Mesendoderm (in vitro differentiated cells): ENCODE data around the gene RESP18.
"Not testable (repeated sequence)": the region's sequence is repeated elsewhere in the genome, so short reads cannot be mapped to it uniquely, and the experiment has no call there.

Experiments
- DNase-seq: peaks from one replicate; pipeline ENCODE4 v3.0.0; 2013
- H2AK5ac ChIP-seq: 2 replicates; pipeline ENCODE4 v1.6.1; 2013; ENCODE audit warnings: low read length, inconsistent platforms
- H2BK120ac ChIP-seq: 2 replicates; pipeline ENCODE4 v1.6.1; 2013; ENCODE audit warnings: low read depth, mild to moderate bottlenecking, low read length, moderate library complexity, mixed read lengths
- H2BK15ac ChIP-seq: replicated peaks from 2 replicates; pipeline ENCODE4 v1.6.1; 2013; ENCODE audit warnings: low read depth, mild to moderate bottlenecking, moderate library complexity
- H2BK5ac ChIP-seq: 2 replicates; pipeline ENCODE4 v1.6.1; 2013; ENCODE audit warnings: low read length, inconsistent platforms
- H3K18ac ChIP-seq: 2 replicates; pipeline ENCODE4 v1.6.1; 2013; ENCODE audit warnings: mild to moderate bottlenecking, low read length, mixed read lengths
- H3K23ac ChIP-seq: one replicate; pipeline ENCODE4 v1.6.1; 2013; ENCODE audit warnings: low read length
- H3K27ac ChIP-seq: 2 replicates; pipeline ENCODE4 v1.5.1; 2013; ENCODE audit warnings: low read depth, mild to moderate bottlenecking, inconsistent platforms, low read length, moderate library complexity
- H3K27me3 ChIP-seq: 2 replicates; pipeline ENCODE4 v1.6.1; 2013; ENCODE audit warnings: low read length, control low read depth, mild to moderate bottlenecking, inconsistent platforms; ENCODE audit not compliant: insufficient read depth, poor library complexity
- H3K36me3 ChIP-seq: 2 replicates; pipeline ENCODE4 v1.6.1; 2013; ENCODE audit warnings: low read length, inconsistent platforms; ENCODE audit not compliant: control insufficient read depth, insufficient read depth
- H3K4ac ChIP-seq: one replicate; pipeline ENCODE4 v1.6.1; 2013; ENCODE audit warnings: low read depth, mild to moderate bottlenecking, low read length, moderate library complexity
- H3K4me1 ChIP-seq: 2 replicates; pipeline ENCODE4 v1.6.1; 2013; ENCODE audit warnings: low read depth, low read length, inconsistent platforms; ENCODE audit not compliant: control insufficient read depth
- H3K4me2 ChIP-seq: 2 replicates; pipeline ENCODE4 v1.6.1; 2013; ENCODE audit warnings: low read length
- H3K4me3 ChIP-seq: 2 replicates; pipeline ENCODE4 v1.5.1; 2013; ENCODE audit warnings: mild to moderate bottlenecking, low read length
- H3K56ac ChIP-seq: one replicate; pipeline ENCODE4 v1.6.1; 2013; ENCODE audit warnings: low read length
- H3K79me1 ChIP-seq: 2 replicates; pipeline ENCODE4 v1.6.1; 2013; ENCODE audit warnings: low read length, inconsistent platforms
- H3K79me2 ChIP-seq: 2 replicates; pipeline ENCODE4 v1.6.1; 2013; ENCODE audit warnings: mild to moderate bottlenecking, low read length; ENCODE audit not compliant: control insufficient read depth, insufficient read depth
- H3K9ac ChIP-seq: 2 replicates; pipeline ENCODE4 v1.6.1; 2013; ENCODE audit warnings: low read length, inconsistent platforms
- H4K5ac ChIP-seq: one replicate; pipeline ENCODE4 v1.6.1; 2013; ENCODE audit warnings: low read length
- H4K8ac ChIP-seq: one replicate; pipeline ENCODE4 v1.6.1; 2013; ENCODE audit warnings: low read depth, mild to moderate bottlenecking, control low read depth, low read length, moderate library complexity
- WGBS: extraction: QIAGEN DNeasy Blood & Tissue Kit; methylation state at CpG from one replicate; pipeline ENCODE4 v1.1.7; 2013; ENCODE audit warnings: low lambda C conversion rate, missing lambda C conversion rate; ENCODE audit not compliant: insufficient coverage; ENCODE audit errors: extremely low coverage; 5-methylcytosine and 5-hydroxymethylcytosine counted together

RESP18 gene

DNA sequence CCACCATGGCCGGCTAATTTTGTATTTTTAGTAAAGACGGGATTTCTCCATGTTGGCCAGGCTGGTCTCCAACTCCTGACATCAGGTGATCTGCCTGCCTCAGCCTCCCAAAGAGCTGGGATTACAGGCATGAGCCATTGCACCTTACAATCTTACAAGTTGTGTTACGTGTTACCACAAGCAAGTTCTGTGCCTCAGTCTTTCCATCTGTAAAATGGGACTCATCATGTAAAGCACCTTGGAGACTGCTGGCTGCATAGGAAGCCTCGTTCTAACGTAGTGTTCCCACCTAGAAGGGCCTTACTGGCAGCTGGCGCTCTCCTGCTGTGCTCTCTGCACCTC, 43.4 kb downstream of the RESP18 start:
- H3K9ac ChIP-seq: no peak overlapping the region
- H2BK15ac ChIP-seq: no peak overlapping the region
- no peak overlapping the region for H3K18ac ChIP-seq
- H4K5ac ChIP-seq: no peak overlapping the region
- no peak overlapping the region for H2BK120ac ChIP-seq
- no peaks in the 10 kb centered on the region for H3K79me1 ChIP-seq
- no peaks in the 10 kb centered on the region for H3K27me3 ChIP-seq
- no peak overlapping the region for H3K27ac ChIP-seq
- H3K23ac ChIP-seq: no peak overlapping the region
- no peaks in the 10 kb centered on the region for H3K36me3 ChIP-seq
- no peak overlapping the region for H2BK5ac ChIP-seq
- H3K4ac ChIP-seq: no peak overlapping the region
- DNase-seq: no peak
- H2AK5ac ChIP-seq: no peak overlapping the region
- H4K8ac ChIP-seq: no peak overlapping the region
- H3K4me2 ChIP-seq: no peak overlapping the region
- H3K79me2 ChIP-seq: no peaks in the 10 kb centered on the region
- H3K56ac ChIP-seq: no peak overlapping the region
- H3K4me1 ChIP-seq: peaks cover 2% of the 10 kb centered on the region
- no peak overlapping the region for H3K4me3 ChIP-seq
- WGBS: no CpG with 5 or more reads among the region's 6 CpGs

DNA sequence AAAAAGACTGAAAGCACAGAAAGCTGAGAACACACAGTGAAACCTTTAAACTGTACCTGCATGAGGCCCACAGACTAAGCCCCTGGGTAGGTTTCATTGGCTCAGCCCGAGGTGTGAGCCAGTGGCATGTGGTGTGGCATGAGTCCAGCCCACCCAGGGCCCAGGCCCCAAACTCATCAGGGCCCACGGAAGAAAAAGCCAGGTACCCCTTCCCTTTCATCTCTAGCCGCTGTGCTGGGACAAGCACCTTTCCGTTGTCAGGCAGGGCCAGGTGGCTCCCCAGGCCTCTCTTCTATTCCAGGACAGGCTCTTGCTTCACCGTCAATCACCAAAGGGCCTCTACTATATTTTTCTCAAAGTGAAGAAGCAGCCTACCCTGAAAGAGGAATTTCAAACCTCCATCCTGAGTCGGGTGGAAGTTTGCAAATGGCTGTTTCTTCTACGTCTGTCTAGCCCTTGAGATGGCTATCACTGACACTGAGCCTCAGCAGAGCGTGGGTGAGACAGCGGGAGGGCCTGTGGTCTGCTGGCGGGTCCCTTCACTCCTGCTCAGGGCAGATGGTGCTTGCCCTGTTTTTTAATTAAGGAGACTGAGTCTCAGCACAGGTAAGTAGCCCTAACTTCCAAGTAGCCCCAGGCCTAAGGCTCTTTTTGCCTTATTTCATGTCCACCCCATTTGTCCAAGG, 44.8 kb downstream of the RESP18 start:
- H3K4me2 ChIP-seq: no peak overlapping the region
- H2BK5ac ChIP-seq: no peak overlapping the region
- H3K4me1 ChIP-seq: peaks cover 2% of the 10 kb centered on the region
- no peak overlapping the region for H3K9ac ChIP-seq
- H3K23ac ChIP-seq: no peak overlapping the region
- peak overlapping the region; percentile 19 for H3K4ac ChIP-seq
- H3K79me2 ChIP-seq: no peaks in the 10 kb centered on the region
- no peaks in the 10 kb centered on the region for H3K79me1 ChIP-seq
- no peak for DNase-seq
- no peak overlapping the region for H3K18ac ChIP-seq
- no peaks in the 10 kb centered on the region for H3K27me3 ChIP-seq
- no peak overlapping the region for H3K4me3 ChIP-seq
- H4K8ac ChIP-seq: no peak overlapping the region
- no peak overlapping the region for H3K27ac ChIP-seq
- H2AK5ac ChIP-seq: no peak overlapping the region
- no peak overlapping the region for H2BK120ac ChIP-seq
- no peak overlapping the region for H3K56ac ChIP-seq
- no CpG with 5 or more reads among the region's 10 CpGs for WGBS
- no peak overlapping the region for H4K5ac ChIP-seq
- no peaks in the 10 kb centered on the region for H3K36me3 ChIP-seq
- no peak overlapping the region for H2BK15ac ChIP-seq

DNA sequence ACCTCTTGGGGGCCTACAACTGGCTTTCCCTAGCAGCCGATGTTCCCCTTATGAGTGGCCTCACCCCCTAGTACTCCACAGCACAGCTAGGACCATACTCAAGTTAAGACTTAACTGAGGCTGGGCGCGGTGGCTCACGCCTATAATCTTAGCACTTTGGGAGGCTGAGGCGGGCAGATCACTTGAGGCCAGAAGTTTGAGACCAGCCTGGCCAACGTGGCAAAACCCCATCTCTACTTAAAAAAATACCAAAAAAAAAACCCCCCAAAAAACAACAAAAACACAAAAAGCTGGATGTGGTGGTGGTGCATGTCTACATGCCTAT, 45.5 kb downstream of the RESP18 start:
- no CpG with 5 or more reads among the region's 6 CpGs for WGBS
- not testable (repeated sequence) for H2BK120ac ChIP-seq, H4K8ac ChIP-seq, H3K9ac ChIP-seq, H3K56ac ChIP-seq, H3K79me1 ChIP-seq, H3K36me3 ChIP-seq, H3K79me2 ChIP-seq, H3K18ac ChIP-seq, H3K4me2 ChIP-seq, H3K4me3 ChIP-seq, H4K5ac ChIP-seq, H3K4me1 ChIP-seq, H2AK5ac ChIP-seq, H3K27ac ChIP-seq, H3K4ac ChIP-seq, DNase-seq, H3K27me3 ChIP-seq, H3K23ac ChIP-seq, H2BK15ac ChIP-seq, H2BK5ac ChIP-seq

DNA sequence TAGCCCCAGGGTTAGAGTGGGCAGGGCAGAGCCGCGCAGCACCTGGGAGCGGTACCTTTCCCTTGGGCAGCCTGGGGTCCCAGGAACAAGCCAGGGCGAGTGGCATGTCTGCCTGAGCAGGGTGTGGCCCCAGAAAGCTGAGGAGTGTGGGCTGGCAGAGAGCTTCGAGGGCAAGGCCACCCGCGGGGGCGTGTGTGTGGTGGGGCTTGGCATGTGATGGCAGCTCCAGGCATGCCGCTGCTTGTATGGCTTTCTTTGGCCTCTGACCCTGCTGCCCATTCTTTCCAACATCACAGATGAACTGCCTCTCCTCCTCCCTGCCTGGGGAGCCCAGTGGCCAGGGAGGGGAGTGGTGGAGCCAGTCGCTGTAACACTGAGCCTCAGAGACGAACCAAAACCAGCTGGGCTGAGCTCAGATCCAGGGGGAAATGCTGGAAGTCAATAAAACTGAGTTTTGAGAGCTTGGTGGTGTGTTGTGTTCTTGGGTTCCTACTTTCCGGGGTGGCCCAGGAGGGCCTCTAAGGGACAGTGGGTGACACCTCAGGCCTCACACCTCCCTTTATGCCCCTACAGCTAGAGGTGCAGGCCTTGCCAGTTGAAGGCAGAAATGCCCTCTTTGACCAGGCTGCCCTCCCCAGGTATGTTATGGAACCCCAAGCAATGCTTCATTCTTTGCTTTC, 46.0 kb downstream of the RESP18 start:
- Histone ChIP-seq H3K79me2 (no peaks in the 10 kb centered on the region), H2AK5ac (no peak overlapping the region), H3K18ac (no peak overlapping the region), H3K23ac (no peak overlapping the region), H3K56ac (peak overlapping the region; percentile 74), H2BK120ac (no peak overlapping the region), H2BK15ac (no peak overlapping the region), H3K27ac (no peak overlapping the region), H3K79me1 (no peaks in the 10 kb centered on the region), H3K36me3 (no peaks in the 10 kb centered on the region), H3K4me2 (no peak overlapping the region), H2BK5ac (no peak overlapping the region), H3K4ac (no peak overlapping the region), H3K4me1 (peaks cover 2% of the 10 kb centered on the region), H4K5ac (no peak overlapping the region), H4K8ac (no peak overlapping the region), H3K27me3 (no peaks in the 10 kb centered on the region), H3K9ac (peak overlapping the region; percentile 31), H3K4me3 (no peak overlapping the region)
- no peak for DNase-seq
- WGBS: no CpG with 5 or more reads among the region's 12 CpGs

DNA sequence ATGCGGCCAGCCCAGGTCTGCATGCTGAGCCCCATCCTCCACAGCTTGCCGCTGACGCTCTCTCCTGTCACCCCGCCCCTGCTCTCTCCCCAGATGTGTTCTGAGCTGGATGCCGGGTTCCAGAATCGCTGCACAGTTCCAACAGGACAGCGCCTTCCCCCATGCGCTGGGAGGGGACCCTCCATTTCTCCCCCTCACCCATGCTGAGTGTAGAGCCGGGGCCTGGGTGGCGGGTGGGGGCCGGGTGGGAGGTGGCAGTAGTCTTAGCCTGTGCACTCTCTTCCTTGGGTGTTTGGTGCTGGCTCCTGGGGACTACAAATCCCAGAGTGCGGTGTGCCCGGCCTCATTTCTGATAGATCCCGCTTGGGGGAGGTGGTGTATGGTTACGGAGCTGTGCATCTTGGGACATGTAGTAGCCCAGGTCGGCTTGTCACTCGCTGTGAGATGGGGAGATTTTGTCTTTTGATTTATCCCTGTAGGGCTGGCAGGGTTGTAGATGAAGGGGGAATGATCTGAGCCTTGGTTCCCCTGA, 46.6 kb downstream of the RESP18 start:
- Histone ChIP-seq H3K18ac (no peak overlapping the region), H2BK120ac (no peak overlapping the region), H3K36me3 (no peaks in the 10 kb centered on the region), H3K4me1 (peaks cover 5% of the 10 kb centered on the region), H3K56ac (peak overlapping the region; percentile 74), H3K4me2 (no peak overlapping the region), H4K5ac (no peak overlapping the region), H3K9ac (peak overlapping the region; percentile 34), H2BK15ac (no peak overlapping the region), H2BK5ac (no peak overlapping the region), H4K8ac (no peak overlapping the region), H3K79me2 (no peaks in the 10 kb centered on the region), H2AK5ac (no peak overlapping the region), H3K23ac (no peak overlapping the region), H3K79me1 (no peaks in the 10 kb centered on the region), H3K27me3 (no peaks in the 10 kb centered on the region), H3K4ac (no peak overlapping the region), H3K4me3 (no peak overlapping the region), H3K27ac (no peak overlapping the region)
- no CpG with 5 or more reads among the region's 17 CpGs for WGBS
- DNase-seq: peak; percentile 92

DNA sequence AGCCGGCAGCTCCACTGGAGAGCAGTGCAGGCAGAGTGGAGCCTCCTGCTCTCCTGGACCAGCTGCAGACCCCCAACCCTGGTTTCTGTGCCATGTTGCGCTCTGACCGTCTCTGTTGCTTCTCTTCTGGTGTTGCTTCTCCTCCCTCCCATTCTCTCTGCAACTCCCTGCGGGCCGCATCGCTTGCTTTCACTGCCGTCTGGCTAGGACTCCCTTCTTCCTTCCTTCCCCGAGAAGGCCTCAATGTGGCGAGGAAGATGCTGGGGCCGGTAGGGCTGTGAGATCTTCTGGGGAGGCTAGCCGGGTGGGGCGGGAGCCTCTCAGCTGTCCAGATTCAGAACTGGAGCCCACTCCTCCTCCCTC, 47.2 kb downstream of the RESP18 start:
- H3K18ac ChIP-seq: no peak overlapping the region
- no peak overlapping the region for H2BK5ac ChIP-seq
- peaks cover 10% of the 10 kb centered on the region for H3K4me1 ChIP-seq
- H2BK15ac ChIP-seq: no peak overlapping the region
- peak overlapping the region; percentile 64 for H3K56ac ChIP-seq
- DNase-seq: no peak
- no peak overlapping the region for H3K23ac ChIP-seq
- H3K27ac ChIP-seq: no peak overlapping the region
- WGBS: no CpG with 5 or more reads among the region's 12 CpGs
- H3K4ac ChIP-seq: no peak overlapping the region
- H2AK5ac ChIP-seq: no peak overlapping the region
- no peak overlapping the region for H3K4me3 ChIP-seq
- no peak overlapping the region for H4K5ac ChIP-seq
- H3K4me2 ChIP-seq: no peak overlapping the region
- no peak overlapping the region for H2BK120ac ChIP-seq
- no peaks in the 10 kb centered on the region for H3K79me2 ChIP-seq
- H3K79me1 ChIP-seq: no peaks in the 10 kb centered on the region
- no peaks in the 10 kb centered on the region for H3K27me3 ChIP-seq
- H4K8ac ChIP-seq: no peak overlapping the region
- H3K36me3 ChIP-seq: no peaks in the 10 kb centered on the region
- H3K9ac ChIP-seq: peak overlapping the region; percentile 34
